Right renal cortex interstitium (tissue), 3 donors: ENCODE data around the gene WDR20. TPM values are rescaled to one million over a fixed set of nuclear protein-coding genes. Genes with fewer than 3 reads are reported as not detected.
"Not testable (repeated sequence)": the region's sequence is repeated elsewhere in the genome, so short reads cannot be mapped to it uniquely, and the experiment has no call there.

Experiments
- DNase-seq, 3 donors: peaks; one replicate each; pipeline ENCODE4 v3.0.0-alpha.2; 2013; ENCODE audit warnings: low read depth in 3 of 3, low spot score in 2 of 3
- polyA plus RNA-seq, 3 donors: library from polyadenylated mRNA; unstranded; fragments of 120-200 nt; gene quantifications; one replicate each; pipeline ENCODE4 v1.2.1, GENCODE V29; 2013; ENCODE audit not compliant: insufficient read length in 3 of 3

Gene WDR20, protein sequence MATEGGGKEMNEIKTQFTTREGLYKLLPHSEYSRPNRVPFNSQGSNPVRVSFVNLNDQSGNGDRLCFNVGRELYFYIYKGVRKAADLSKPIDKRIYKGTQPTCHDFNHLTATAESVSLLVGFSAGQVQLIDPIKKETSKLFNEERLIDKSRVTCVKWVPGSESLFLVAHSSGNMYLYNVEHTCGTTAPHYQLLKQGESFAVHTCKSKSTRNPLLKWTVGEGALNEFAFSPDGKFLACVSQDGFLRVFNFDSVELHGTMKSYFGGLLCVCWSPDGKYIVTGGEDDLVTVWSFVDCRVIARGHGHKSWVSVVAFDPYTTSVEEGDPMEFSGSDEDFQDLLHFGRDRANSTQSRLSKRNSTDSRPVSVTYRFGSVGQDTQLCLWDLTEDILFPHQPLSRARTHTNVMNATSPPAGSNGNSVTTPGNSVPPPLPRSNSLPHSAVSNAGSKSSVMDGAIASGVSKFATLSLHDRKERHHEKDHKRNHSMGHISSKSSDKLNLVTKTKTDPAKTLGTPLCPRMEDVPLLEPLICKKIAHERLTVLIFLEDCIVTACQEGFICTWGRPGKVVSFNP
- 10 to 100 TPM; 27.9 to 30.4 (median 29.6) TPM for polyA plus RNA-seq

DNA sequence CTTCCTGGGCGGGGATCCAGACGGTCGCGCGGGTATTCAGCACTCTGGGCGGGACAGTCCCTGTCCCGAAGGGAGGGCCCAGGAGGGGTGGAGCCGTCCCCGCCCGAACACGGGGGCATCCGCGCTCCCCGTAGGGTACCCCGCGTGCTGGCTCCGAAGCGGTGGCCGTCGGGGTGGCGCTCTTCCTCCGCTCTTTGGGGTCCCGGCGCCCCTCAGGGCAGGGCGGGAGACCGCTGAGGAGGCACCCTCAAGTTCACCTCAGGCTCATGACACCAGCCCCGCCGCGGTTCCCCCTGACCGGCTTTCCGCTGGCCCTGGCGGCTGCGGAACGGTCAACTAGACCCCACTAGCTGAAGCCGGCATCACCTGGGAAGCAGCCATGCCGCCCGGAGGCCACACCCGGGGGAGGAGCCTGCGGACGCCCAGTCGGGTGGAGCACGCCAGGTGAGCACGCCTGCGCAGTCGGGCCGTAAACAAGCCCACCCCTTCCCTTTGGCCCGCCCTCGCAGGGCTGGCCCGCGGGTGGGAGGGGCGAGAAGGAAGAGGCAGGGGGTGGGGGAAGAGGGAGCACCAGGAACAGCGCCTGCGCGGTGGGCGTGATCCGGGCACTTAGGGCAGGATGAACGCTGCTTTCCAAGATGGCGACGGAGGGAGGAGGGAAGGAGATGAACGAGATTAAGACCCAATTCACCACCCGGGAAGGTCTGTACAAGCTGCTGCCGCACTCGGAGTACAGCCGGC, at the start of gene WDR20:
TSS of gene WDR20 (plus strand) at position 612 of the 741 bp plus-strand sequence. CDS start at position 639, 27 bp downstream.
- peak; percentile 91 to 95 (median 94) for DNase-seq

- no peak for DNase-seq
Observed at GRCh38 chr14:102090713-102091112, 49.0 kb upstream of the WDR20 start.

DNA sequence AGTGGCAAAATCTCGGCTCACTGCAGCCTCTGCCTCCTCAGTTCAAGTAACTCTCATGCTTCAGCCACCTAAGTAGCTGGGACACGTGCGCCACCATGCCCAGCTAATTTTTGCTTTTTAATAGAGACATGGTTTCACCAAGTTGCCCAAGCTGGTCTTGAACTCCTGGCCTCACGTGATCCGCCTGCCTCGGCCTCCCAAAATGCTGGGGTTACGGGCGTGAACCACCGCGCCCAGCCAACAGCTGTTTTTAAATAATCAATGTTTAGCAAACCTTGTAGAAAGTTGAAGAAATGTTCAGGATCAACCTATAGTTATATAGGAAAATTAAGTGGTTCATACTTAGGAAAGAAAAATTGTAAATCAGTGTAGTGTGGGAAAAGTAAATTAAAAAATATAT, 46.9 kb upstream of the WDR20 start:
- DNase-seq, result no peak

- DNase-seq, result no peak
Observed at GRCh38 chr14:102094101-102094500, 45.6 kb upstream of the WDR20 start.

DNA sequence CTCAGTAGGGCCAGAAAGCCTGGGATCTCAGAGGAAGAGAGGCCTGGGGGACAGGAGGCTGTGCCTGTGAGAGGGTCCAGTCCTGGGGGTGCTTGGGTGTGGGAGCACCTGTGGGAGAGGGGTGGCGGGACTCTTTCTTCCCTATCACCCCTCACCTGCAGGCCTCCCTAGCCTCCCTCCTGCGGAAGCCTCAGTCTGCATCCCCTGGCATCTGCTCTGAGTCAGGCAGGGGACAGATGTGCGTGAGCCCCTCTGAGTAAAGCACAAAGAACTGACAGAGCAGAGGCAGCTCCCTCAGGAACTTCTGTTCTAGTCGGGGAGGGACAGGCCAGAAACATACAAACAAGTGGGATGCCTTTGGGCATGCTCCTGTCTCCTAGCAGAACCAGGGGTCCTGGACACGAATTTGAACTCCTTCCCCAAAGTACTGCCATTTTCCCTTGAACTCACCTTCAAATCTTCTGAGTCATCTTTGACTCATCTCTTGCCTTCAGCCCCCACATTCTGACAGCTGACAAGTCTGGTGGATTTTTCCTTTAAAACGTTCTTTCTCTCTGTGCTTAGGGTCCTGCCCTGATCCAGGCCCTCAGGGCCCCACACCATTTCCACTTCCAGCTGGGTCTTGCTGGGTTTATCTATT, 44.3 kb upstream of the WDR20 start:
- DNase-seq, result no peak

GRCh38 chr14:102095871-102096568, 43.7 kb upstream of the WDR20 start:
- DNase-seq, result no peak

DNA sequence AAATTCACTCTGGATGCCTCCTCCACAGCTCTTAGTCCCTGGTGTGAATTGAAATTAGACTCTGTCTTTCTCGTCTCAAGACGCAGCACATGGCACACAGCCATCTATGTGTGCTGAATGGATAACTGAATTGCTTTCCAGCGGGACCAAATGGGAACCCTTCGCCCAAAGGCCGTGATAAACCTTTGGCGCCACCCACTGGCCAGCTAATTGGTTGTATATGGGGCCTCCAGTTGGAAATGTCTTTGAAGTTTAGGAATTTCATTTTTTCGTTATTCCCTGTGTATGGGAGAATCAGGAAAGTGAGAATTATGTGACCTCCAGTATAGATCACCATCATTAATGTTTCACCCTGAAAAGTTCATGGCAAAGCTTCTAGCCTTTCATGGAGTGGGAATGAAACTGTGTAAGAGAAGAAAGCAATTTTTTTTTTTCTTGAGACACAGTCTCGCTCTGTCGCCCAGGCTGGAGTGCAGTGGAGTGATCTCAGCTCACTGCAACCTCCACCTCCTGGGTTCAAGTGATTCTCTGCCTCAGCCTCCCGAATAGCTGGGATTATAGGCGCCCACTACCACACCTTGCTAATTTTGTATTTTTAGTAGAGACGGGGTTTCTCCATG, 43.0 kb upstream of the WDR20 start:
- DNase-seq, result peak in 2 of 3 donors; percentile 78 to 81

- no peak for DNase-seq
Observed at GRCh38 chr14:102097441-102098135, 42.1 kb upstream of the WDR20 start.

DNA sequence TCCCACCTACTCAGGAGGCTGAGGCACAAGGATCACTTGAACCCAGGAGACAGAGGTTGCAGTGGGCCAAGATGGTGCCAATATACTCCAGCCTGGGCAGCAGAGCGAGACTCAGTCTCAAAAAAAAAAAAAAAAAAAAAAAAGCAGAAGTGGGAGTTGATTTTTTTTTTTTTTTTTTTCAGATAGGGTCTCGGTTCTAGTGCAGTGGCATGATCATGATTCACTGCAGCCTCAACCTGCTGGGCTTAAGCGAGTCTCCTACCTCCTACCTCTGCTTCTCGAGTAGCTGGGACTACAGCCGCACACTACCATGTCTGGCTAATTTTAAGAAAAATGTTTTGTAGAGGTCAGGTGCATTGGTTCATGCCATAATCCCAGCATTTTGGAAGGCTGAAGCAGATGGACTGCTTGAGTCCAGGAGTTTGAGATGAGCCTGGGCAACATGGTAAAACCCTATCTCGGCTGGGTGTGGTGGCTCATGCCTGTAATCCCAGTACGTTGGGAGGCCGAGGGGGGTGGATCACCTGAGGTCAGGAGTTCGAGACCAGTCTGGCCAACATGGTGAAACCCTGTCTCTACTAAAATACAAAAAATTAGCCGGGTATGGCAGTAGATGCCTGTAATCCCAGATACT, 36.5 kb upstream of the WDR20 start:
- DNase-seq, result no peak

DNA sequence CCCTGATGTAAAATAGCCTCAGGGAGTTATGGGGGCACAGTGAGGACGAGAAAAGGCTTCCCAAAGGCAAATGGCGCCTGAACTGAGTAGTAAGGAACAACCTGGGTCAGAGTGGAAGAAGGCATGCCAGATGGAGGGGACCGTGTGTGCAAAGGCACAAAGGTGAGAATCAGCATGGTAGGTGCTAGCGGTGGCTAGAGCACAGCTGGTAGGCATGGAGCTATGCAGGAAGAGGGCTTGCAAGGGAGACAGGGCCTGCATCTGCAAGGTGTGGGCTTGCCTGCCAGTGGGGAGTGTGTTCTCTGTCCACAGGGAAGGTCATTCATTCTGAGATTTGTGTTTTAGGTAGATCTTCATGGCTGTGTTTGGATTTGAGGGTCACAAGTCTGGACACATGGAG, 34.3 kb upstream of the WDR20 start:
- DNase-seq, result no peak

- DNase-seq, result not testable (repeated sequence)
Observed at GRCh38 chr14:102109332-102109731, 30.4 kb upstream of the WDR20 start.

- DNase-seq, result no peak
Observed at GRCh38 chr14:102111101-102111500, 28.6 kb upstream of the WDR20 start.

- no peak for DNase-seq
Observed at GRCh38 chr14:102116361-102117180, 23.1 kb upstream of the WDR20 start.

DNA sequence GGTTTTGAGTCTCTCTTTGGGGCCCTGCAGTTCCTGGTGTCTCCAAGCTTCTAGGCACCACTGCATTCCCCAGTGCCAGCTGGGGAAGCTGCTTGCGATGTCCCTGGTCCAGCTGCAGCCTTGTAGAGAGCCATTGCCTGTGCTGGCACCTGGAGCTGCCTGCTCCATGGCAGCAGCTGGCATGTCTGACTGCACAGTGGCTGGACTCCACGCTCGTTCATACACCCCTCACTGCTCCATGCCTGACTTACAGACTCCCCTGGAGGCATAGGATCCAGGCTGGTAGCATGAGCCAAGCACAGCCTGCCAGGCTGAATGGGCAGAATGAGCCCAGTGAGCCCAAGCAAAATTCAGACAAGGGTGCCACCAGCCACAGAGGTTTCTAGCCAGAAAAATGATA, 21.8 kb upstream of the WDR20 start:
- no peak for DNase-seq

DNA sequence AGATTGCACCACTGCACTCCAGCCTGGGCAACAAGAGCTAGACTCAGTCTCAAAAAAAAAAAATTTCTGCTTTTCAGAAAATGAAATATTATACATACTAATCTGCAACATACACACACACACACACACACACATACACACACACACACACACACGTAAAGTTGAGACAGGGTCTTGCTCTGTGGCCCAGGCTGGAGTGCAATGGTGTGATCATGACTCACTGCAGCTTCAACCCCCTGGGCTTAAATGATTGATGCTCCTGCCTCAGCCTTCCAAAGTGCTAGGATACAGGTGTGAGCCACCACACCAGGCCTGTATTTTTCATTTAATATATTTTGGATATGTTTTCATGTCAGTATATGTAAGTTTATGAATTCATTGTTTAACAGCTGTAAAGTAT, 18.8 kb upstream of the WDR20 start:
- no peak for DNase-seq

GRCh38 chr14:102121567-102121966, 18.1 kb upstream of the WDR20 start:
- DNase-seq, result no peak

DNA sequence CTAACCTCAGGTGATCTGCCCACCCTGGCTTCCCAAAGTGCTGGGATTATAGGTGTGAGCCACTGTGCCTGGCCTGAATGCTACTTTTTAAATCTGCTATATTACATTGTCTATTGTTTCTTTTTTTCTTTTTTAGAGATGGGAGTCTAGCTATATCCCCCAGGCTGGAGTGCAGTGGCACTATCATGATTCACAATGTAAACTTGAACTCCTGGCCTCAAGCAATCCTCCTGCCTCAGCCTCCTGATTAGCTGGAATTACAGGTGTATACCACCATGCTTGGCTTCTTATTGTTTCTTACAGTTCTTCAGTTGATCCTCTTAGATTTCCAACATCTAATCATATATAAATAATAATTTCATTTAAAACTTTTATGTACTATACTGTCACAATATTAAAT, 15.3 kb upstream of the WDR20 start:
- no peak for DNase-seq

- DNase-seq, result no peak
Observed at GRCh38 chr14:102125546-102125945, 14.2 kb upstream of the WDR20 start.
